SK-N-SH (cell line): ENCODE data around the gene SLC25A2. TPM values are rescaled to one million over a fixed set of nuclear protein-coding genes. Genes with fewer than 3 reads are reported as not detected.

Experiments
- CTCF ChIA-PET: fragments of 300-600, 350-600 bp; formaldehyde crosslinking; extraction: SDS; loops from one replicate; lab custom pipeline; 2021; lab: Yijun Ruan, JAX
- POLR2A ChIA-PET: fragments of 350-600 bp; sonication (Branson Sonifier 250); formaldehyde crosslinking; extraction: SDS; loops from one replicate; lab custom pipeline; 2020; ENCODE audit warnings: antibody characterized with exemption, inconsistent platforms; lab: Yijun Ruan, JAX
- DNase-seq: peaks from one replicate; pipeline ENCODE4 v3.0.0; 2012
- H2AFZ ChIP-seq: fragments of 200-600 bp; sonication (generic); 2 replicates; pipeline ENCODE4 v1.8.1; 2016; ENCODE audit warnings: antibody characterized with exemption, mild to moderate bottlenecking, low read depth
- H3F3A ChIP-seq: fragments of 200-600 bp; sonication (generic); replicated peaks from 2 replicates; pipeline ENCODE3; 2016; ENCODE audit warnings: antibody characterized with exemption, mild to moderate bottlenecking; ENCODE audit not compliant: insufficient read depth
- H3K27ac ChIP-seq, 2 experiments: fragments of 200-500 bp in 1 of 2; fragments of 200-600 bp in 1 of 2; sonication (Bioruptor generic) in 1 of 2; sonication (generic), shearing (Covaris generic) in 1 of 2; 2 replicates each; pipeline versions ENCODE4 v1.5.1 to v1.6.1; 2014 to 2016; ENCODE audit warnings: low read depth in 2 of 2, inconsistent platforms in 1 of 2, low read length in 1 of 2, mild to moderate bottlenecking in 1 of 2, mixed read lengths in 1 of 2
- H3K27me3 ChIP-seq: fragments of 200-600 bp; sonication (generic), shearing (Covaris generic); 2 replicates; pipeline ENCODE4 v1.6.1; 2016; ENCODE audit warnings: mixed run types; ENCODE audit not compliant: insufficient read depth
- H3K36me3 ChIP-seq, 2 experiments: fragments of 200-500 bp in 1 of 2; fragments of 200-600 bp in 1 of 2; sonication (Bioruptor generic) in 1 of 2; sonication (generic) in 1 of 2; replicated peaks in 1 of 2; 2 replicates each; pipeline versions ENCODE3 to v1.5.1; 2014 to 2016; ENCODE audit warnings: low read length in 1 of 2, mild to moderate bottlenecking in 1 of 2; ENCODE audit not compliant: insufficient read depth in 2 of 2, control insufficient read depth in 1 of 2
- H3K4me1 ChIP-seq, 2 experiments: fragments of 200-500 bp in 1 of 2; fragments of 200-600 bp in 1 of 2; sonication (Bioruptor generic) in 1 of 2; sonication (generic), shearing (Covaris generic) in 1 of 2; 2 replicates each; pipeline versions ENCODE4 v1.5.1 to v1.6.1; 2014 to 2016; ENCODE audit warnings: low read depth in 1 of 2, low read length in 1 of 2, mixed run types in 1 of 2; ENCODE audit not compliant: insufficient read depth in 2 of 2, control insufficient read depth in 1 of 2
- H3K4me2 ChIP-seq: fragments of 200-600 bp; sonication (generic), shearing (Covaris generic); 2 replicates; pipeline ENCODE4 v1.6.1; 2017; ENCODE audit warnings: mixed run types
- H3K4me3 ChIP-seq, 2 experiments: fragments of 200-500 bp in 1 of 2; fragments of 200-600 bp in 1 of 2; sonication (Bioruptor generic) in 1 of 2; sonication (generic), shearing (Covaris generic) in 1 of 2; 2 replicates each; pipeline versions ENCODE4 v1.5.1 to v1.8.1; 2014 to 2016; ENCODE audit warnings: low read depth in 2 of 2, inconsistent platforms in 1 of 2, low read length in 1 of 2, mild to moderate bottlenecking in 1 of 2, mixed read lengths in 1 of 2, moderate library complexity in 1 of 2
- H3K79me2 ChIP-seq: fragments of 200-600 bp; sonication (generic); 2 replicates; pipeline ENCODE4 v1.8.1; 2017; ENCODE audit warnings: mild to moderate bottlenecking; ENCODE audit not compliant: insufficient read depth
- H3K9ac ChIP-seq: fragments of 200-600 bp; sonication (generic); 2 replicates; pipeline ENCODE4 v1.6.1; 2017; ENCODE audit warnings: mixed run types
- H3K9me2 ChIP-seq: fragments of 200-600 bp; sonication (generic); 2 replicates; pipeline ENCODE4 v1.6.1; 2017; ENCODE audit warnings: mixed run types
- H3K9me3 ChIP-seq: fragments of 200-600 bp; sonication (generic); 2 replicates; pipeline ENCODE4 v1.6.1; 2017; ENCODE audit warnings: mixed run types, mild to moderate bottlenecking, moderate library complexity
- H4K20me1 ChIP-seq: fragments of 200-600 bp; sonication (generic); 2 replicates; pipeline ENCODE4 v1.6.1; 2017; ENCODE audit warnings: mild to moderate bottlenecking, mixed run types; ENCODE audit not compliant: insufficient read depth
- FOSL2 ChIP-seq: IDR thresholded peaks from 2 replicates; pipeline ENCODE4 v1.4.0; 2012; ENCODE audit warnings: low read depth, mild to moderate bottlenecking, moderate library complexity, borderline replicate concordance
- RAD21 ChIP-seq: IDR thresholded peaks from 2 replicates; pipeline ENCODE4 v1.6.1; 2012; ENCODE audit warnings: mild to moderate bottlenecking, low read length
- RFX5 ChIP-seq: IDR thresholded peaks from 2 replicates; pipeline ENCODE4 v1.6.1; 2012; ENCODE audit warnings: mild to moderate bottlenecking, improper control_type of control experiment, low read length
- RXRA ChIP-seq: IDR thresholded peaks from 2 replicates; pipeline ENCODE4 v1.4.0; 2012; ENCODE audit warnings: low read depth, mild to moderate bottlenecking, borderline replicate concordance
- TCF12 ChIP-seq: IDR thresholded peaks from 2 replicates; pipeline ENCODE4 v1.4.0; 2012
- WGBS: methylation state at CpG from one replicate; pipeline ENCODE4 v1.1.6; 2017; ENCODE audit warnings: low lambda C conversion rate; 5-methylcytosine and 5-hydroxymethylcytosine counted together
- polyA plus RNA-seq, 3 experiments: library from polyadenylated mRNA; depleted of rRNA; stranded (reverse); fragments of >200 nt; gene quantifications; 2 replicates each; pipeline ENCODE4 v1.2.3, GENCODE V29; 2012
- TF ChIP-seq, protein P1 (sequence below): fragments of 200-600 bp; sonication (generic); IDR thresholded peaks from 2 replicates; pipeline ENCODE4 v1.6.1; 2017; ENCODE audit warnings: antibody characterized with exemption, mild to moderate bottlenecking, moderate library complexity

SLC25A2 gene
- polyA plus RNA-seq, 1 of the 3 experiments (the other 2 are of a cell fraction) = not detected

DNA sequence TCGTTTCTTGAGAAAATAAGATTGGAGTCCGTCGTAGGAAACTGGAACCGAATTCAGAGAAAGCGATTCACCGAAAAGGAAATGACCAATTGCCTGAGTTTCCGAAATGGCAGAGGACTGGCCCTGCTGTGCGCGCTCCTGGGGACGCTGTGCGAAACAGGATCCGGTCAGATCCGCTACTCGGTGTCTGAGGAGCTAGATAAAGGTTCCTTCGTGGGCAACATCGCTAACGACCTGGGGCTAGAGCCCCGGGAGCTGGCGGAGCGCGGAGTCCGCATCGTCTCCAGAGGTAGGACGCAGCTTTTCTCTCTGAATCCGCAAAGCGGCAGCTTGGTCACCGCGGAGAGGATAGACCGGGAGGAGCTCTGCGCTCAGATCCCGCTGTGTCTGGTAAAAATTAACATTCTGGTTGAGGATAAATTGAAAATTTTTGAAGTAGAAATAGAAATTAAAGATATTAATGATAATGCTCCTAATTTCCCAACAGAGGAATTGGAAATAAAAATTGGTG is 40.2 kb upstream of the SLC25A2 start:
- Histone ChIP-seq H3F3A (no peaks in the 10 kb centered on the region), H3K9me3 (no peaks in the 10 kb centered on the region), H3K9me2 (no peaks in the 10 kb centered on the region), H3K79me2 (no peaks in the 10 kb centered on the region), H2AFZ (peak overlapping the region; percentile 50; the same call in 1 of the 2 replicates), H3K4me1 (no peaks in the 10 kb centered on the region), H3K4me3 (no peak overlapping the region; a peak in 1 of 4 replicates), H4K20me1 (no peaks in the 10 kb centered on the region), H3K27me3 (no peaks in the 10 kb centered on the region), H3K27ac (no peak overlapping the region), H3K4me2 (no peak overlapping the region), H3K9ac (no peak overlapping the region), H3K36me3 (no peaks in the 10 kb centered on the region)
- CTCF ChIA-PET = interaction anchor here (0.7 to 2.0 kb wide), 5 partner anchors 14 to 220 kb away, joined by 3 to 8 read pairs (median 3); partner anchors contain the start of genes PCDHGA1, PCDHGA7 and PCDHGB7
- POLR2A ChIA-PET = no interaction called here
- 64% methylated on average over 31 of the region's 31 CpGs for WGBS
- TF ChIP-seq FOSL2 (no peak), TCF12 (no peak), RFX5 (no peak), RXRA (no peak)
- TF ChIP-seq, protein P1, sequence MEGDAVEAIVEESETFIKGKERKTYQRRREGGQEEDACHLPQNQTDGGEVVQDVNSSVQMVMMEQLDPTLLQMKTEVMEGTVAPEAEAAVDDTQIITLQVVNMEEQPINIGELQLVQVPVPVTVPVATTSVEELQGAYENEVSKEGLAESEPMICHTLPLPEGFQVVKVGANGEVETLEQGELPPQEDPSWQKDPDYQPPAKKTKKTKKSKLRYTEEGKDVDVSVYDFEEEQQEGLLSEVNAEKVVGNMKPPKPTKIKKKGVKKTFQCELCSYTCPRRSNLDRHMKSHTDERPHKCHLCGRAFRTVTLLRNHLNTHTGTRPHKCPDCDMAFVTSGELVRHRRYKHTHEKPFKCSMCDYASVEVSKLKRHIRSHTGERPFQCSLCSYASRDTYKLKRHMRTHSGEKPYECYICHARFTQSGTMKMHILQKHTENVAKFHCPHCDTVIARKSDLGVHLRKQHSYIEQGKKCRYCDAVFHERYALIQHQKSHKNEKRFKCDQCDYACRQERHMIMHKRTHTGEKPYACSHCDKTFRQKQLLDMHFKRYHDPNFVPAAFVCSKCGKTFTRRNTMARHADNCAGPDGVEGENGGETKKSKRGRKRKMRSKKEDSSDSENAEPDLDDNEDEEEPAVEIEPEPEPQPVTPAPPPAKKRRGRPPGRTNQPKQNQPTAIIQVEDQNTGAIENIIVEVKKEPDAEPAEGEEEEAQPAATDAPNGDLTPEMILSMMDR = 0 out of 2 replicates have a peak, but pooled peaks have one; percentile 4
- DNase-seq = no peak

DNA sequence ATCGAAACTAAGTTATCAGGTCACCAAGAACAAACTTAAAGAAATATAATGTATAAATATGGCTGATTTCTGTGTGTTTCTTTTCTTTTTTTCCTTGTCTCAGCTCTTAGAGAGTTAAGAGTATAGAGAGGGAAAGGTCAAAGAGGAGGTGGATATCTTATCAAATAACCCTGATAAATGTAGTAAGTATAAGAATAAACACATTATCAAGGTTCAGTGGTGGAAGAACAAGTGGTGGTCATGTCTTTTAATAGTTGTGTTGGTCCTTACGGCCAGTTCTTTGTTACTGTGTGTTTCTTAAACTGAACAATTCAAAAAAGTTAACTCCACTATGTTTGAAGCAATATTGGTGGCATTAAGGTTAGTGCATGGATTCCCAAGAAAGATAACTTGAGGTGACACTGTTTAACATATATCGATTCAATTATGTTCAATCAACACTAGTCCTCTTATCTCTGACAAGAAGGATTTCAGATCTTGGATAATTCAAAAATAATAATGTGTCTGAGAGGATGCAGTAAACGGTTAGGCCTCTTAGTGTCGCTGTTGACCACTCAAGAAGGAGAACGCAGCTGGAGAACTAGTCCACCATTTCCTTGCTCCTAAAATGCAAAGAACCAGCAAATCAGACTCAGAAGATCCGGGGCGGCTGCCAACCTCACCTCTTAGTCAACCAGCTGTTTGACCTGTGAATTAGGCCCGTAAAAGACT is 39.5 kb upstream of the SLC25A2 start, which contains the start of gene PCDHGA3:
Gene PCDHGA3 (plus strand): TSS at position 588 of the 711 bp plus-strand sequence. CDS start 205 bp downstream, outside the sequence.
- Histone ChIP-seq H3K79me2 (no peaks in the 10 kb centered on the region), H3K9ac (no peak within 1 kb of the TSS), H3F3A (no peaks in the 10 kb centered on the region), H3K9me2 (no peaks in the 10 kb centered on the region), H3K4me2 (no peak within 1 kb of the TSS), H4K20me1 (no peaks in the 10 kb centered on the region), H3K27ac (no peak within 1 kb of the TSS), H3K27me3 (no peaks in the 10 kb centered on the region), H2AFZ (peak within 1 kb of the TSS; percentile 50; the same call in 1 of the 2 replicates), H3K9me3 (no peaks in the 10 kb centered on the region), H3K4me1 (no peaks in the 10 kb centered on the region), H3K36me3 (no peaks in the 10 kb centered on the region), H3K4me3 (no peak within 1 kb of the TSS; a peak in 1 of 4 replicates)
- WGBS = 13% methylated on average over 9 of the region's 9 CpGs
- TF ChIP-seq, protein P1 = peak; percentile 46
- TF ChIP-seq RAD21 (peak; percentile 21; the same call in 1 of the 2 replicates), RFX5 (no peak)
- CTCF ChIA-PET = interaction anchor here (0.7 to 2.0 kb wide), 5 partner anchors 13 to 221 kb away, joined by 3 to 8 read pairs (median 3); partner anchors contain the start of genes PCDHGA1 and PCDHGB7
- no peak for DNase-seq
- POLR2A ChIA-PET = no interaction called here
